HG02938 (cell line): ENCODE results near the gene MCRS1.
"Not testable (repeated sequence)": the region's sequence is repeated elsewhere in the genome, so short reads cannot be mapped to it uniquely, and the experiment has no call there.

Experiments used
- ATAC-seq: cut with Tn5 transposase; IDR thresholded peaks from one replicate; pipeline ENCODE4 v1.9.1; 2021; ENCODE audit warnings: mild to moderate bottlenecking, moderate library complexity; ENCODE audit not compliant: unreplicated experiment

Gene MCRS1

DNA sequence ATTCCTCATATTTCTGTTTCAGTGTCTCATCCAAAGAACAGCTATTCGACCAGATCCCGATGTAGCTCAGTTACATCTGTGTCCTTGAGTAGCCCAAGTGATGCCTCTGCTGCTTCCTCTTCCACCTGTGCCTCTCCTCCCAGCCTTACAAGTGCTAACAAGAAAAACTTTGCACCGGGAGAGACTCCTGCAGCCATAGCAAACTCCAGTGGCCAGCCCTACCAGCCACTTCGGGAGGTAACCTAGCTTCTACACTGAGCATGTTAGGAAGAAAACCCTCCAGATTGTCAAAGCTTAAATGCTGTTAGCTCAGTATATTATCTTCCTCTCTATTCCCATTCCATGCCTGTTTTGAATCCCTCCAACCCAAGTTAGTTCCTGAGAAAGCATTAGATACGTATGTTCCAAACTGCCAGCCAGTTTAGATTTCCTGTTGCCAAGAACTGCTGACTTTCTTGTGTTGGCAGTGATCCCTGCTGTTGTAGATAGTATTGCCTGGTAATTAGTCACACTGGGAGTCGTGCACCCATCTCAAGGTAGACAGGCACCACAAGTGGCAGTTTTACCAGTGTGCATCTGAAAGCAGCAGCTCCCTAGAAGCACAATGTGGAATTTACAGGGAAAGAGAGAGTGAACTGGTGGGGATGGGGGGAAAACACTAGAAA, 43.1 kb downstream of the MCRS1 start:
- no peak for ATAC-seq

DNA sequence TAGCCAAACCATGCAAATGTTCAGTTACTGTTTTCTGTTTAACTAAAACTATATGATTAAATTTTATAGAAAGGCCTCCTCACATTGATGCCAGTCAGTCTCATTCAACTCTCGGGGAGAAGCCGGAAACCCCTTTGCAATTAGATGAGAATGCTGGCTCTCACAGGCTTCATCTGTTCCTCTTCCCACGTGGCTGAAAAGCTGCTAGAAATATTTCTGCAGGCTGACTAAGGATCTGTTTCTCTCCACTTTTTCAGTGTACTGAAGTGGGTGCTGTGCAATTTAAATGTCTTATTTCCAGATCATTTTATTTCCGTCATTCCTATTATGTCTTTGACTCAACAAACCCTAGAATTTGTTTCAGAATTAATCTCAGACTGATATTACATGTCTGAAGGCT, 46.6 kb downstream of the MCRS1 start:
- no peak for ATAC-seq

DNA sequence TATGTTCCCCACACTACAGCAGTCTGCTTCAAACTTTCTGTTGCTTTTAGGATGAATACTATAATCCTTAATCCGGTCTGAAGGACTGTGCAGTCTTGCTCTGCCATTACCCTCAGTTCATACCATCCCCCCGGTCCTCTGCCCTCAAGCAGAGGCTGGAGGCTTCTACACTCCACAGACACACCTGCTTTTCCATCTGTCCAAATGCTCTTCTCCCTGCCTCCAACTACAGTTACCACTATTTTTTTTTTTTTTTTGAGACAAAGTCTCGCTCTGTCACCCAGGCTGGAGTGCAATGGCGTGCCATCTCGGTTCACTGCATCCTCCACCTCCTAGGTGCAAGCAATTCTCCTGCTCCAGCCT, 48.4 kb downstream of the MCRS1 start:
- no peak for ATAC-seq

DNA sequence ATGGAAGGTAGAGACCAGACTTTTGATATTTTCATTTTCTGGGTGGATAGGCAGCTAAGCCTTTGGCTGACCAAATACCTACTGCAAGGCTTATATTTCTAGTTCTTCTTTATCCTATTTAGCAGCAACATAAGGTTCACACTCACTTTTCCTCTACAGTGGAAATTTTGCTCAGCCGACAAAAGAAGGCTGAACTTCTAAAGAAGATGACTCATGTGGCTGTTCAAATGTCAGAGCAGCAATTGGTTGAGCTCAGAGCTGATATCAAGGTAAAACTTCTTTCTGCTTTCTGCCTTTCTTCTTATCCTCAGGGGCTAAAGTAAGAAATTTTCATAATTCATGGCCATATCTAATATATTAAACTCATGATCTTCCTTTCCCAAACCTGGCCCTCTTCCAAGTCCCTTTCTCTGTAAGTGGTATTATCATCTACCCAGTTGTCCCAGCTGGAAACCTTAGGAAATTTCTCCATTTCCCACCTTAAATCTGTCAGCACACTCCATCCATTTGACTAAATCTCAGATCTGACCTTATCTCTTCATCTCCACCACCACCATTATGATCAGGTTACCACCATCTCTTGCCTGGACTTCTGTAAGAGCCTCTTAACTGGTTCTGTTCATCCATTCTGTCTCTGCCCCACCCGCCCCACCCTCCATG, 48.9 kb downstream of the MCRS1 start:
- no peak for ATAC-seq

GRCh38 chr12:49515266-49515665, 52.7 kb downstream of the MCRS1 start:
- no peak for ATAC-seq

DNA sequence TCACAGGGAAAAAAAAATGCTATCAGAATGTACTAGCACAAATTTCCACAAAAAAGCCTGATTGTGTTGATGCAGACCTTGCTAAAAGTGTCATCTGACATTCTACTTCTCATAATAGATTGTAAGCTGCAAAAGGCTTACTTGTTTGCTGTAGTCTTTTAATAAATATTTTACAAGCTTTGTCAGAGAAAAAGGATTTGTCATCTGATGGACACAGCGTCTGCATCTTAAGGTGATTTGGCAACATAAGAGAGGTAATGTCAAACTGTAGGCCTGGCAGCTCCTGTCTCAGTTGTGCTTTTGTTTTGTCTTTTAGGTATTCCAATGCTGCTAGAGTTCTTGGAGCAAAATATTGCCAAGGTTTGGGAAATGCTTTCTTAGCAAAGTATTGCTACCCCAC, 55.4 kb downstream of the MCRS1 start:
- ATAC-seq = no peak

DNA sequence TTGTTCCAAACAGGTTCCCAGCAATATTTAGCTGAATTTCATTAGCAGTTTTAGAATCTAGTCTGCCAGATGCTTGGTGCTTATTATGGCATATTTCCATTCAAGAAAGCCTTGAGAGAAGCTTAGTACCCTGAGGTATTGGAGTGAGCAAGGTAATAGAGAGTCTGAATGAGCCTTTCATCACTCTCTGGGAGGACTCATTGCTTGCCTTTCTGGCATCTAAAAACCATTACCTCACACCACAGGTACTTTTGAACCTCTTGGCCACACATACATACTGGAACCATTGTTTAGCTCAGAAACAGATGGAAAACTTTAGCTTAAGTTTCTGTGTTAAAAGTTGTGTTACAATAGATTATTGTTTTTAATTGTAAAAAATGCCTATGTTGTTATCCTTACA, 56.5 kb downstream of the MCRS1 start:
- ATAC-seq = no peak

GRCh38 chr12:49509681-49510080, 58.3 kb downstream of the MCRS1 start:
- ATAC-seq = not testable (repeated sequence)
